Thymus (tissue), 14 donors: ENCODE measurements around the gene CERS3. TPM values are rescaled to one million over a fixed set of nuclear protein-coding genes. Genes with fewer than 3 reads are reported as not detected.
A peak's percentile ranks its signal among the peaks of the same experiment; 100 is the strongest.

Experiments
- DNase-seq, 9 donors: peaks; one replicate each; pipeline ENCODE4 v3.0.0-alpha.2; 2013; ENCODE audit warnings: low spot score in 9 of 9, low read depth in 6 of 9, missing footprints in 1 of 9
- H3K27ac ChIP-seq, 2 donors: one replicate each; pipeline ENCODE4 v1.5.1; 2013; ENCODE audit warnings: control low read depth in 1 of 2, low read depth in 1 of 2, low read length in 1 of 2, mild to moderate bottlenecking in 1 of 2, moderate library complexity in 1 of 2
- H3K27me3 ChIP-seq, 2 donors: one replicate each; pipeline ENCODE4 v1.5.1; 2013; ENCODE audit warnings: low read length in 1 of 2; ENCODE audit not compliant: control insufficient read depth in 2 of 2, insufficient read depth in 1 of 2
- H3K36me3 ChIP-seq, 2 donors: one replicate each; pipeline ENCODE4 v1.5.1; 2013; ENCODE audit warnings: low read length in 1 of 2, mild to moderate bottlenecking in 1 of 2, moderate library complexity in 1 of 2; ENCODE audit not compliant: control insufficient read depth in 2 of 2, insufficient read depth in 2 of 2
- H3K4me1 ChIP-seq, 2 donors: one replicate each; pipeline ENCODE4 v1.5.1; 2013; ENCODE audit warnings: low read length in 2 of 2; ENCODE audit not compliant: control insufficient read depth in 2 of 2, insufficient read depth in 2 of 2
- H3K4me3 ChIP-seq, 2 donors: one replicate each; pipeline ENCODE4 v1.5.1; 2013; ENCODE audit warnings: low read length in 2 of 2, control low read depth in 1 of 2, mild to moderate bottlenecking in 1 of 2
- H3K9me3 ChIP-seq, 2 donors: one replicate each; pipeline ENCODE4 v1.5.1; 2013; ENCODE audit warnings: low read length in 1 of 2, mild to moderate bottlenecking in 1 of 2; ENCODE audit not compliant: control insufficient read depth in 2 of 2, insufficient read depth in 1 of 2
- WGBS: extraction: QIAGEN DNeasy Blood & Tissue Kit; methylation state at CpG from one replicate; pipeline ENCODE4 v1.1.7; 2013; 5-methylcytosine and 5-hydroxymethylcytosine counted together
- long read RNA-seq, 10 donors: transcript quantifications; one replicate each; lab custom pipeline, GENCODE V29; 2026
- polyA plus RNA-seq: library from polyadenylated mRNA; stranded (reverse); fragments of 200-250 nt; gene quantifications from one replicate; pipeline ENCODE4 v1.2.3, GENCODE V29; 2013
- total RNA-seq: library from RNA; stranded (reverse); fragments of 120-200 nt; gene quantifications from one replicate; pipeline ENCODE4 v1.2.4, GENCODE V29; 2013
- donor health status: healthy.

CERS3 gene
- total RNA-seq (0.38 TPM), polyA plus RNA-seq (2.2 TPM)
- long read RNA-seq, donor 1: 0 reads
- long read RNA-seq, donor 2: 0 reads
- long read RNA-seq, donor 3: 0 reads
- long read RNA-seq, donor 4: 0 reads
- long read RNA-seq, donor 5: 0 reads
- long read RNA-seq, donor 6: 0 reads
- long read RNA-seq, donor 7: 0 reads
- long read RNA-seq, donor 8: 0 reads
- long read RNA-seq, donor 9: 0 reads
- long read RNA-seq, donor 10: 0 reads

DNA sequence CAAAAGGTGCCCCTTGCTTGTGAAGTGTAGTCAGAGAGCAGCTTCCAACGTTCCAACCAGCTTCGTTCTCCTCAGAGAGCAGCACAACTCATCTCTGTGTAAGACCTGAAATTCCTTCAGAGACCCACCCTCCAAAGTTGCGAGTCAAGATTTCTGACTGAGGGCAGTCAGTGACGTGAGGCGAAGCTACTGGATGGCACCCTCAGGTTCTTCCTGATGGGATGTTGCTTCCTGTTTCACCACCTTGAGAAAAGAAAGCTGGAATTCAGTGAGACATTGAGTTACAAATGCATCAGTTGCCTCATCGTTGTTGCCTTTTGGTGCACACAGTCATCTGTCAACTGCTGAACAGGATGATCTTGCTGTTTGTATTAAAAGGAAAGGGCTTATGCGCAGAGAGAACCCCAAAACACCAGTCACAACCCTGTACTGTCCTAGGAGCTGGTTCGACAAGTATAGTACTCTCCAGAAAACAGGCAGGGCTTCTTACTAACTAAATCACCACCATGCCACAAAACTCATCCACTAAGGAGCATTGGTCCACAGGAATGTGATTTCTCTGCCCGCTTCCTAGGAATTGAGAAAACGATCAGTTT lies at the start of gene CERS3:
CERS3 (minus strand) TSS at position 118 of the 596 bp plus-strand sequence. CDS start 27,101 bp downstream, outside the sequence.
- no peaks in the 10 kb centered on the region for H3K4me1 ChIP-seq
- H3K27ac ChIP-seq: peak within 1 kb of the TSS in 1 of 2 donors; percentile 47
- no peaks in the 10 kb centered on the region for H3K36me3 ChIP-seq
- no peaks in the 10 kb centered on the region for H3K9me3 ChIP-seq
- H3K27me3 ChIP-seq: no peaks in the 10 kb centered on the region
- 87% methylated on average over 10 of the region's 10 CpGs for WGBS
- H3K4me3 ChIP-seq: no peak within 1 kb of the TSS
- no peak for DNase-seq

DNA sequence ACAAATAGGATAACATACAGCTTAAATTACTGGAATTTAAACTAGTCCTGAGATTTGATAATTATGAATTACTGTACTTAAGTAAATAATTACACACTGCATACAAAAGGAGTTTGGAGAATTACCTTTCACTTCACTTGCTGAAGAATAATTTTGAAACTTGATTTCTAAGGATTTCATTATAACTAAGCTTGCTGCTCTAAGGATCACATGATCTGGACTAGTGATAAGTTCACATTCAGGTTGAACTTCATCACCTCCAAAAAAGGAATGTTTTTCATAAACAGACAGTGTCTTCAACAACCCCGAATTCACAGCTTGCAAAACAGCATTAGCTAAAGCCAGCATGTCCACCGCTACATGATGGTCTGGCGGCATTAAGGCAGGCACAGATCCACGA lies 44.8 kb upstream of the CERS3 start:
- Histone ChIP-seq H3K4me3 (no peak overlapping the region), H3K4me1 (no peaks in the 10 kb centered on the region), H3K36me3 (peaks cover 14 to 26% of the 10 kb centered on the region in 2 donors), H3K9me3 (no peaks in the 10 kb centered on the region), H3K27ac (no peak overlapping the region), H3K27me3 (no peaks in the 10 kb centered on the region)
- no peak for DNase-seq
- WGBS: 97% methylated on average over 4 of the region's 4 CpGs

DNA sequence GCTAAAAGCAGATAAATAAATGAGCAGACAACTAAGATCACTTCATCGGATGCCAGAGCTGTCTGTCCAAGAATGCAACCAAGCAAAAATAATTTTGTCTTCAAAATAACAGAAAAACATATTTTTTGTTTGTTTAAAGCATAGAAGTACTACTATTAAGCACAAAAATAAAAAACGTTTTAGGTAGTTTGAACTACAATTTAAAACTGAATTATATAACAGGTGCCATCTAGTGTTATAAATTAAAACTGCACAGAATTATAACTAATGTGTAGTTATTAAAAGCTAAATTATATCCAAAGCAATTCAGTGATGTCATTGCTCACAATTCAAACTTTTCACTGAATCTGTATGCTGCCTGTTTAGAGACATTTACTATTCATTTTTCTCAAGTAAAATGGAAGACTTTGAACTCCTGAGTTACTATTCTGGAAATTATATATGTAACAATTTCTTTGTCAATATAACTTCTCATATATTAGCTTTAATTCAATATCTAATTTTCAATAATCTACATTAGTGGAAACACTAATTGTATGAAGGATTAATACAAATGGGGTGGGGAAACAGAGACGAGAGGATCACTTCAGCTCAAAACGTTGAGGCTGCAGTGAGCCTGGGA lies 43.7 kb upstream of the CERS3 start:
- H3K4me1 ChIP-seq: no peaks in the 10 kb centered on the region
- peaks cover 19 to 29% of the 10 kb centered on the region in 2 donors for H3K36me3 ChIP-seq
- WGBS: 78% methylated on average over 4 of the region's 4 CpGs
- no peaks in the 10 kb centered on the region for H3K27me3 ChIP-seq
- H3K4me3 ChIP-seq: no peak overlapping the region
- no peak for DNase-seq
- H3K27ac ChIP-seq: no peak overlapping the region
- H3K9me3 ChIP-seq: no peaks in the 10 kb centered on the region

DNA sequence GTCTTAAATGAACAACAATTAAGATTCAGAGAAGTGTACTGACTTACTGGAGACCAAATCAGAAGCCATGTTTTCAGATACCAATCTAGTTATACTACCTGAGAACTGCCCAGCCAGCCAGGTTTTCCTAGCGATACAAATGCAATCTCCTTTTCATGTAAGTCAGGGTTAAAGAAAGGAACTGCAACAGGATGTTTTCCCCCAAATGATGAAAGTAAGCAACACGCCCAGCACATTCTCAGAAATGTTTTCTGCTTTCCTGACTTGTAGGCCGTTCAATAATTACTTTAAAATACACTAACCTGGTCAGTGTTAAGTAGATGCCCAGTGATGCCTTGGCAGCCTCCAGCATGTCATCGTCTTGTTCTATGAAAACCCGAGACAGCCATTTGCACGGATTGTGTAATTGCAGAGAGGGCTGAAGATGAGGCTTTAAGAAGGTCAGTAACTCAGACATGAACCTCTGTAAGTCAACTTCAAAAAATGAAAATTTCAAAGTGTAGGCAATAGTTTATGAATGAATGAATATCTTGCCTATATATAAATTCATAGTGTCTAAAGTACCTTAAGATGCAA lies 42.9 kb upstream of the CERS3 start:
- Histone ChIP-seq H3K4me1 (no peaks in the 10 kb centered on the region), H3K36me3 (peaks cover 19 to 29% of the 10 kb centered on the region in 2 donors), H3K9me3 (no peaks in the 10 kb centered on the region), H3K27me3 (no peaks in the 10 kb centered on the region), H3K4me3 (no peak overlapping the region), H3K27ac (no peak overlapping the region)
- 98% methylated on average over 6 of the region's 6 CpGs for WGBS
- DNase-seq: no peak

DNA sequence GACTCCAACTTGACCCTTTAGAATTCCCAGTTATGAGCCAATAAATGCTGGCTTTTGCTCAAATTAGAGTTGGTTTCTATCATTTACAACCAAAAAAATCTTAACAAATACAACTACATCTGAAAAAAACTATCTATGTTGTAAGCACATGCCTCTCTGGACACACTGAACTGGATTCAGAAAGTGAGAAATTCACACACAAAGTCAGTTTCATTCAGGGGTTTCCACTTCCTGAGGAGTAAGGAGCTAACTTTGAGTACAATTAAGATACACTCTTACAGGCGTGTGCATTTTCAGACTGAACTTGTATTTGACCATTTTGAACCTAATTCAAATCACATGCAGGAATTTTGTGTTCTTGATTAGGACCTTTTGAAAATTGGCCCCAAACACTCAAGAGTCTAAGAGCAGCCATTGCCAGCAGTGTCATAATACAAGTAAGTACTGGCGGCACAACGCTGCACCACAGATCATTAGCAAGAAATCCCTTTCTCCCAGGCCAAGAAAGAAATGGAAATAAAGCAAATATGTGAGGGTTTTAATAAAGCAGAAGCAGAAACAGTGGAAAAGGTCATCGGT lies 42.1 kb upstream of the CERS3 start:
- peaks cover 19 to 29% of the 10 kb centered on the region in 2 donors for H3K36me3 ChIP-seq
- 95% methylated on average over 4 of the region's 4 CpGs for WGBS
- no peaks in the 10 kb centered on the region for H3K4me1 ChIP-seq
- no peak overlapping the region for H3K4me3 ChIP-seq
- no peaks in the 10 kb centered on the region for H3K9me3 ChIP-seq
- DNase-seq: no peak
- H3K27ac ChIP-seq: no peak overlapping the region
- H3K27me3 ChIP-seq: no peaks in the 10 kb centered on the region

DNA sequence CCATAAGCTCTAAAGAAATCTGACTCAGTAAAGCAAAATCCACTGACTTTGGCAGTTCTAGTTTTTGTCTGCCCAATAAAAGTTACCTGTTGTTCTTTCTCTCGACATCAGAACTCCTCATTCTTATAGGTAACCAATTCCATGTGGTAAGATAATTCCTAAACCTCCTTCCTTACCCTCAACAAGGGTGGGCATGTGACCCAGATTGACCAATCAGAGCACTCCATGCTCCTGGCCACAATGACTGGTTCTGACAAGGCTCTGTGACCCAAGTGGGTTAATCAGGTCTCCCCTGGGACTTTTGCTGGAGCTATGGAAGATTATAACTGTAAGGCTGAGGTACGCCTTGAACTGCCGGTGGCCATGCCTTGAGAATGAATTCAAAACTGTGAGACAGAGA lies 41.5 kb upstream of the CERS3 start:
- no peaks in the 10 kb centered on the region for H3K27me3 ChIP-seq
- H3K4me1 ChIP-seq: no peaks in the 10 kb centered on the region
- WGBS: 99% methylated on average over 3 of the region's 3 CpGs
- no peaks in the 10 kb centered on the region for H3K9me3 ChIP-seq
- no peak for DNase-seq
- H3K36me3 ChIP-seq: peaks cover 19 to 29% of the 10 kb centered on the region in 2 donors
- no peak overlapping the region for H3K27ac ChIP-seq
- no peak overlapping the region for H3K4me3 ChIP-seq

DNA sequence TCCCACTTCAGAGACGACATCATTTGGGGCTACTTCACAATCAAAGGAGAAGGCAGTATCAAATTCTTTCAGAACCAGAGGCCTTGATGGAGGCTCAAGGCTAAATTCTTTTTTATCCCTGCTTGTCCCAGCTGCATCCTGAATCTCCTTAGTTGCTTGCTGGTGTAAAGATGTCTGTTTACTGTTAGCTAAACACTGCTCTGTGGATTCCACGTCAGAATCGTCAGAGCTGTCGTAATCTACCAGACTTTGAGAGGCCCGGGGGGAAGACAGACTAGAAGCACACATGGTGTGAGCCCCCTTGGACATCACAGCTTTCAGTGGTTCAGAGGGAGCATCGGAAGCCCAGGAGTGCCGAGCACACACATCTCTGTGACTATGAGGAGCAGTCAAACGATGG lies 40.6 kb upstream of the CERS3 start:
- Histone ChIP-seq H3K4me1 (no peaks in the 10 kb centered on the region), H3K36me3 (peaks cover 19 to 29% of the 10 kb centered on the region in 2 donors), H3K9me3 (no peaks in the 10 kb centered on the region), H3K27me3 (no peaks in the 10 kb centered on the region), H3K27ac (no peak overlapping the region), H3K4me3 (no peak overlapping the region)
- WGBS: 97% methylated on average over 8 of the region's 8 CpGs
- DNase-seq: no peak

DNA sequence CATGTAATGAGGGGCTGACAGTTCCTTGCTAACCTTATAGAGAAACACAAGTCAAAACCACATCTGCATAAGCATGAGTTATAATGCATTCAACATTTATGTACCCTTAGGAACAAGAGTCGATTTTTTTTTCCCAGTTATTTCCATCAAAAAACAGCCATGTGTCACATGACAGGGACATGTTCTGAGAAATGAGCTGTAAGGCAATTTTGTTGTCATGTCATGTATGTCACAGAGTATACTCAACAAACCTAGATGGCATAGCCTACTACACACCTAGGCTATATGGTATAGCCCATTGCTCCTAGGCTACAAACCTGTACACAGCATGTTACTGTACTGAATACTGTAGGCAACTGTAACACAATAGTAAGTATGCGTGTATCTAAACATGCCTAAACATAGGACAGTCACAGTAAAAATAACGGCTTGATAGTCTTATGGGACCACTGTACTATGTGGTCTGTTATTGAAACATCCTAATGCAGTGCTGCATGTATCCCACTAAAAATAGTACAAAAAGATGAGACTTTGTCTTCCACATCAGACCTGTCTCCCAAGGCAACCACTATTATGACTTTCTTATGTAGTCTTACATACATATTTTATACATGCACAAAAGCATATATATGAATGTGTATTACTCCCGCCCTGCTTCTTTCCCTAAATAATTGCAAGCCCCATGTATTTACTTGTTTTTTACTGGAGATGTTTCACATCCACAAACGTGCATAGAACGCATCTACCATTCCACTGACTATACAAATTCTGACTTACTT lies 38.3 kb upstream of the CERS3 start:
- H3K4me3 ChIP-seq: no peak overlapping the region
- peaks cover 11 to 21% of the 10 kb centered on the region in 2 donors for H3K36me3 ChIP-seq
- H3K9me3 ChIP-seq: no peaks in the 10 kb centered on the region
- WGBS: 98% methylated on average over 6 of the region's 6 CpGs
- no peak for DNase-seq
- no peak overlapping the region for H3K27ac ChIP-seq
- no peaks in the 10 kb centered on the region for H3K27me3 ChIP-seq
- no peaks in the 10 kb centered on the region for H3K4me1 ChIP-seq
